ENCODE measurements around the gene GXYLT1. TPM values are rescaled to one million over a fixed set of nuclear protein-coding genes. Genes with fewer than 3 reads are reported as not detected.
"Not testable (repeated sequence)": the region's sequence is repeated elsewhere in the genome, so short reads cannot be mapped to it uniquely, and the experiment has no call there.

Gene GXYLT1
- total RNA-seq, 1 donor from 2014 or later = 11.0 TPM

DNA sequence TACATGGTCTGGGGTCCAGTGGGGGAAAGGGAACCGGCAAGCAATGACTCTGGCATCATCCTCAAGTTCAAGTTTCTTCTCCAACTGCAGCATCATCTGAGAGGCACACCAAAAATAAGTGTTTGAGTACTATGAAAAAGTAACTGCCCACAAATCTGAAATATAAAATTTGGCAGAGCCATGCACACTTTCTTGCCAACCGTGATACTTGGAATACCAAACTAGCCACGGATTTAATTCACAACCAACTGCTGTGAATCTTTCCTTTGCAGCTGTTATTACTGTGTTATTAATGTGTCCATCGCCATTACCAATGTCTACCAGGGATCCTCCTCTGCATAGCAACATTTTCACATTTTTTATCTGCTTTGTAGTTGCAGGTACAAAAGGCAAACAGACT lies 74.6 kb downstream of the GXYLT1 start:
- intact Hi-C loops (cut with micrococcal nuclease) = no loop called here

DNA sequence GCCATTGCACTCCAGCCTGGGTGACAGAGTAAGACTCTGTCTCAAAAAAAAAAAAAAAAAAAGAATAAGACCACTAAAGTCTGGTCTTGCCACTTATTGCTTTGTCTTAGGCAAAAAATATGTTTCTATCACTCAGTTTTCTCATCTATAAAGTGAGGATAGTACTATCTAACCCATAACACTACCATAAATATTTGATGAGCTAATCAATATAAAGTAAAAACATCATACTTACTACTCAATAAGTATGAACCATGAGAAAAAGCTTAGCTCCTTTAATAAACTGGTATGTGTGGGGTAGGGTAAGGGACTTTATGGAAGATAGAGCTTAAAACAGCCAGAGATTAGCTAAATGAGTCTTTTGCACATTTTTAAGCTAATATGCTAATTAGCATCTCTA lies 85.5 kb downstream of the GXYLT1 start:
- Mint-ChIP-seq H3K36me3 (ENCODE audit: low read depth) (no peaks in the 10 kb centered on the region), H3K4me3 (ENCODE audit: low read depth) (no peak overlapping the region), H3K9me3 (no peaks in the 10 kb centered on the region), H3K27me3 (ENCODE audit: low read depth) (peaks cover 19% of the 10 kb centered on the region), H3K27ac (no peak overlapping the region), H3K4me1 (ENCODE audit: low read depth) (no peaks in the 10 kb centered on the region)
- DNase-seq (ENCODE audit: low spot score) = no peak
- intact Hi-C loops (cut with micrococcal nuclease) = no loop called here

More for the DNA sequence above, 74.6 kb downstream of the GXYLT1 start:
- Mint-ChIP-seq H3K27ac (no peak overlapping the region), H3K4me3 (ENCODE audit: low read depth) (no peak overlapping the region), H3K27me3 (ENCODE audit: low read depth) (no peaks in the 10 kb centered on the region), H3K9me3 (no peaks in the 10 kb centered on the region), H3K4me1 (ENCODE audit: low read depth) (no peaks in the 10 kb centered on the region), H3K36me3 (ENCODE audit: low read depth) (no peaks in the 10 kb centered on the region)
- no peak for DNase-seq (ENCODE audit: low spot score)

DNA sequence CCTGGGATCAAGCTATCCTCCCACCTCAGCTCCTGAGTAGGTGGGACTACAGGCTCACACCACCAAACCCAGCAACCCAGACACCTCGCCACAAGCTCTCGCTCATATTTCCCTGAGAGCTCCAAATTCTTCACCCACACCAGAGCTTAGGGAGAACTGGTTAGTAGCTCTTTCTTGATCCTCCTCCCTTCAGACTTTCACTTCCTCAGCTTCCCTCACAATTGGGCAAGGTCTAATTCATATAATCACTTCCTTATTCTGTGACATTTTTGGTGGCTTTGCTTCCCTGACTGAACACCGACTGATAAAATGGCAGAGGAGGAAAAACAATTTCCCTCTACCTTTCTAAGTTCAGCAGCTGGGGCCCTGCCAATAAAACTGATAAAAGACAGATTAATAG lies 88.5 kb downstream of the GXYLT1 start:
- Mint-ChIP-seq H3K9me3 (no peaks in the 10 kb centered on the region), H3K4me1 (ENCODE audit: low read depth) (no peaks in the 10 kb centered on the region), H3K27me3 (ENCODE audit: low read depth) (peaks cover 17% of the 10 kb centered on the region), H3K36me3 (ENCODE audit: low read depth) (no peaks in the 10 kb centered on the region), H3K4me3 (ENCODE audit: low read depth) (no peak overlapping the region), H3K27ac (no peak overlapping the region)
- intact Hi-C loops (cut with micrococcal nuclease) = no loop called here
- DNase-seq (ENCODE audit: low spot score) = no peak

DNA sequence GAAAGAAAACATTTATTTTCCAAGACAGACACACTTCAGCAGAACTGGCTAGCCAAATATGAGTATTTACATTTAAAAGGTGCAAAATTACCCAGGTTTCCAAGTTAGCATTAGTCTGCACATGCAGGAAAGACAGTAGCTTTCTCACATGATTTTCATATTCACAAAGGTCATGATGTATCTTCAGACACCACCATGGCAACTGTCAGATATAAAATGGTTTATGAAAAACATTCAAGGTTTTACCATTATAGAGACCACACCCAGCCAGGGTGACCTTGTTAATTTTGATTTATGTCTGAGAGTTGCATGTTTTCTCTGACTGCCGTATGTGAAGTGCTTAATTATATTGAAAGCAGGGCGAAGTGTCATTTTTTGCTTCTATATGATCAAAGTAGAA lies 91.2 kb downstream of the GXYLT1 start:
- peaks cover 15% of the 10 kb centered on the region for H3K27me3 Mint-ChIP-seq (ENCODE audit: low read depth)
- no peak overlapping the region for H3K27ac Mint-ChIP-seq
- intact Hi-C loops (cut with micrococcal nuclease) = no loop called here
- H3K4me3 Mint-ChIP-seq (ENCODE audit: low read depth) = no peak overlapping the region
- H3K36me3 Mint-ChIP-seq (ENCODE audit: low read depth) = no peaks in the 10 kb centered on the region
- no peaks in the 10 kb centered on the region for H3K9me3 Mint-ChIP-seq
- DNase-seq (ENCODE audit: low spot score) = no peak
- no peaks in the 10 kb centered on the region for H3K4me1 Mint-ChIP-seq (ENCODE audit: low read depth)

DNA sequence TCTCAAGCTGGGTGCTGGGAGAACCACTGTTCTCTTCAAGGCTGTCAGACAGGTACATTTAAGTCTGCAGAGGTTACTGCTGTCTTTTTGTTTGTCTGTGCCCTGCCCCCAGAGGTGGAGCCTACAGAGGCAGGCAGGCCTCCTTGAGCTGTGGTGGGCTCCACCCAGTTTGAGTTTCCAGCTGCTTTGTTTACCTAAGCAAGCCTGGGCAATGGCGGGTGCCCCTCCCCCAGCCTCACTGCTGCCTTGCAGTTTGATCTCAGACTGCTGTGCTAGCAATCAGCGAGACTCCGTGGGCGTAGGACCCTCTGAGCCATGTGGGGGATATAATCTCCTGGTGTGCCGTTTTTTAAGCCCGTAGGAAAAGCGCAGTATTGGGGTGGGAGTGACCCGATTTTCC lies 95.7 kb downstream of the GXYLT1 start:
- H3K27me3 Mint-ChIP-seq (ENCODE audit: low read depth); DNase-seq (ENCODE audit: low spot score); H3K4me3 Mint-ChIP-seq (ENCODE audit: low read depth); intact Hi-C loops (cut with micrococcal nuclease); H3K9me3 Mint-ChIP-seq; H3K4me1 Mint-ChIP-seq (ENCODE audit: low read depth); H3K27ac Mint-ChIP-seq; H3K36me3 Mint-ChIP-seq (ENCODE audit: low read depth): not testable (repeated sequence)

DNA sequence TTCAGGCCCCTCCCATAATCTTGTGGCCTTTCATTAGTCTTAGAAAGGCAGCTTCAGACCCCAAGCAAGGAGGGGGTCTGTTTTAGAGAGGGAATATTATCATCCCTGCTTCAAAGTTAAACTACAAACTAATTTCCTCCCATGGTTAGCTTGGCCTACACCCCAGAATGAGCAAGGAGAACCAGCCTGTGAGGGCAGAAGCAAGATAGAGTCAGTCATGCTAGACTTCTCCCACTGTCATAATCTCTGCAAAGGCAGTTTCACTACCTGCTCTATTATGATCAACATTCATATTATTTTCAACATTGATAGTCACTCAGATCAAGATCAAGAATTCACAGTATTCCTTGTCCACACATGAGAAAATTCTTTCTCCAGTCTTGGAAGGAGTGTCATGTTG lies 105.1 kb downstream of the GXYLT1 start:
- Mint-ChIP-seq H3K27ac (no peak overlapping the region), H3K27me3 (ENCODE audit: low read depth) (peaks cover 7% of the 10 kb centered on the region), H3K4me3 (ENCODE audit: low read depth) (no peak overlapping the region), H3K4me1 (ENCODE audit: low read depth) (no peaks in the 10 kb centered on the region), H3K9me3 (no peaks in the 10 kb centered on the region), H3K36me3 (ENCODE audit: low read depth) (no peaks in the 10 kb centered on the region)
- intact Hi-C loops (cut with micrococcal nuclease) = no loop called here
- DNase-seq (ENCODE audit: low spot score) = no peak

DNA sequence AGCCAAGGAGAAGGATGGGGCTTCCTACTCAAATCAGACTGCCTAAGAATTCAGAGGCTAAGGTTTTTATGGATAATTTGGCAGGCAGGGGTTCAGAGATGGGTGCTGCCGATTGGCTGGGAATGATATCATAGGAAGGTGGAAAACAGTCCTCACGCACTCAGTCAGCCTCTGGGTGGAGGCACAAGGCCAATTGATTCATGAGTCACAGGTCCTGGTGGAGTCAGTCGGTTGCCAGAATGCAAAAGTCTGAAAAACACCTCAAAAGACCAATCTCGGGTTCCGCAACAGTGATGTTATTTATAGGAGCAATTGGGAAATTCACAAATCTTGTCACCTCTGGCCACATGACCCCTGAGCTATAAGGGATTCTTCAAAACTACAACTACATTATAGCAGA lies 105.5 kb downstream of the GXYLT1 start:
- H3K27me3 Mint-ChIP-seq (ENCODE audit: low read depth) = peaks cover 7% of the 10 kb centered on the region
- H3K36me3 Mint-ChIP-seq (ENCODE audit: low read depth) = no peaks in the 10 kb centered on the region
- no peak overlapping the region for H3K27ac Mint-ChIP-seq
- H3K9me3 Mint-ChIP-seq = no peaks in the 10 kb centered on the region
- no peaks in the 10 kb centered on the region for H3K4me1 Mint-ChIP-seq (ENCODE audit: low read depth)
- no peak overlapping the region for H3K4me3 Mint-ChIP-seq (ENCODE audit: low read depth)
- intact Hi-C loops (cut with micrococcal nuclease) = no loop called here
- DNase-seq (ENCODE audit: low spot score) = no peak

DNA sequence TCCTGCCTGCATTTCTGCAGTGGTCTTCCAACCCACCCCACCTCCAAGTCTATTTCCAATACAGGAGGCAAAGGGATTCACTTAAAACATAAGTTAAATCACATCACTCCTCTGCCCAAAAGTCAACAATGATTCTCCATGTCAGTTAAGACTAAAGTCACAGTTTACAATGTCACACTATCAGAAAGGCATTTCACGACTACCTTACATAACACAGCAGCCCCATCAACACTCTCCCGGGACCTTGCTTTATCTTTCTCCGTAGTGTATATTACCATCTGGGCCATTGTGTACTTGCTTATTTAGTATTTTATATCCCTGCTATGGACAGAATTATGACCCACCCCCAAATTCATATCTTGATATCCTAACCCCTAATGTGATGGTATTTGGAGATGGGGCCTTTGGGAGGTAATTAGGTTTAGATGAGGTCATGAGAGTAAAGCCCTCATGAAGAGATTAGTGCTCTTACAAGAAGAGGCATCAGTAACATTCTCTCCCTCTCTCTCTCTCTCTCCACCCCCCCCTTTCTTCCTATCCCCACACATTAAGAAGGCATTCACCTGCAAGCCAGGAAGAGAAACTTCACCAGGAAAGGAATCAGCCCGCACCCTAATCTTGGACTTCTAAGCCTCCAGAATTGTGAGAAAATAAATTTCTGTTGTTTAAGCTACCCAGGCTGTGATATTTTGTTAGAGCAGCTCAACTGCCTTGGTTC lies 112.7 kb downstream of the GXYLT1 start:
- H3K9me3 Mint-ChIP-seq = no peaks in the 10 kb centered on the region
- H3K36me3 Mint-ChIP-seq (ENCODE audit: low read depth) = no peaks in the 10 kb centered on the region
- intact Hi-C loops (cut with micrococcal nuclease) = no loop called here
- H3K4me3 Mint-ChIP-seq (ENCODE audit: low read depth) = no peak overlapping the region
- no peaks in the 10 kb centered on the region for H3K4me1 Mint-ChIP-seq (ENCODE audit: low read depth)
- H3K27ac Mint-ChIP-seq = no peak overlapping the region
- H3K27me3 Mint-ChIP-seq (ENCODE audit: low read depth) = peaks cover 2% of the 10 kb centered on the region
- no peak for DNase-seq (ENCODE audit: low spot score)

Other genes with a start within 250 kb of the GXYLT1 start
- 40.6 and 43.7 TPM in 2 replicates for gene YAF2, start 93.4 kb upstream of the GXYLT1 start, total RNA-seq
- 58.4 and 64.8 TPM in 2 replicates for gene ZCRB1, start 181.2 kb upstream of the GXYLT1 start, total RNA-seq
- gene PPHLN1, start 181.3 kb upstream of the GXYLT1 start, total RNA-seq = 91.5 and 96.4 TPM in 2 replicates

Data from activated T-helper 2 cell treated with anti-CD3 and anti-CD28 coated beads, Interferon-gamma antibody, Interleukin-2, Interleukin-4, amounts not matched to agents 10 μg/mL and 5 μg/mL and 100 μg/mL, durations not matched to agents 14 hours and 24 hours and 36 hours (primary cell).